ENCODE data around the gene SLMAP. TPM values are rescaled to one million over a fixed set of nuclear protein-coding genes. Genes with fewer than 3 reads are reported as not detected.

SLMAP gene
- total RNA-seq, 1 donor from 2014 or later: 152 TPM

DNA sequence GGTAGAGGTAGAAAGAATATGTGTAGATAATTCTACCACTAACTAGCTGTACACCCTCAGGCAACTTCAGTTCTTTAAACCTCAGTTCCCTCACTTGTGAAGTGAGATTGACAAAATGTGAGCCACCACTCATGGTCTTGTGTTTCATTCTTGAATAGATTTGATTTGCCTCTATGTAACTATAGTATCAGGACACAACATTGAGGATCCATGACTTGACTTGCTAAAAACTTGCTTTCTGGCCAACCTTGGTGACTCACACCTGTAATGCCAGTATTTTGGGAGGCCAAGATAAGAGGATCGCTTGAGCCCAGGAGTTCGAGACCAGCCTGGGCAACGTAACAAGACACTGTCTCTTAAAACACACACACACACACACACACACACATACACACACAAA lies 136.3 kb downstream of the SLMAP start:
- no peak for DNase-seq (ENCODE audit: low spot score)

DNA sequence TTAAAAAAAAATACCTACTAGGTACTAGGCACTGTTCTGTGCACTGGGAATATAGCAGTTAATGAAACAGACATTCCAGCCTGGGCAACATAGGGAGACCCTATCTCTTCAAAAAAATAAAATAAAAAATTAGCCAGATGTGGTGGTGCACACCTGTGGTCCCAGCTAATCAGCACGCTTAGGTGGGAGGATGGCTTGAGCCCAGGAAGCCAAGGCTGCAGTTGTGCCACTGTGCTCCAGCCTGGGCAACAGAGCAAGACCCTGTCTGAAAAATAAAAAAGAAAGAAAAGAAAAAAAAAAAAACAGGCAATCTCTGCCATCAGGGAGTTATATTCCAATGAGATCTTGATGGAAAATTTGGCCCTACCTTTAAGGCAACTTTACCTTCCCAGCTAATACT lies 137.0 kb downstream of the SLMAP start:
- no peak for DNase-seq (ENCODE audit: low spot score)

GRCh38 chr3:57893668-57894067 lies 137.6 kb downstream of the SLMAP start:
- no peak for DNase-seq (ENCODE audit: low spot score)

- no peak for DNase-seq (ENCODE audit: low spot score)
Observed at GRCh38 chr3:57896031-57896430, 139.9 kb downstream of the SLMAP start.

- no peak for DNase-seq (ENCODE audit: low spot score)
Observed at GRCh38 chr3:57896691-57897090, 140.6 kb downstream of the SLMAP start.

DNA sequence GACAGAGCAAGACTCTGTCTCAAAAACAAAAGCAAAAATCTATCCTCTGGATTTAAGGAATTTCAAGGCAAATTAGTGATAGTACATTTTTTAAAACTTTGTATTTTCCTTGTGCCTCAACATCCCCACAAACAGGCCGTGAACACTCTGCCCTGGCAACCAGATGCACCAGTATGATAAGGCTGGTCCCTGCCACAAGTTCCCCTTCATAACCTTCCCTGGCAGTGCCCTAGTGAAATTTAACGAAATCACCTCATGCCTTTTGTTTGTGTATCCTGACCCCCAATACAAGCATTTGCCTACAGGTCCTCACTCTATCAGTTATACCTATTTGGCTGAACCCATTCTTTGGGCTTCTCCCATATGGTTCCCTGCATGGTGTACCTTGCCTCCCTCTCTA lies 144.7 kb downstream of the SLMAP start:
- no peak for DNase-seq (ENCODE audit: low spot score)

GRCh38 chr3:57903124-57903890 lies 147.2 kb downstream of the SLMAP start:
- DNase-seq (ENCODE audit: low spot score): no peak

- DNase-seq (ENCODE audit: low spot score): no peak
Observed at GRCh38 chr3:57910990-57911389, 154.9 kb downstream of the SLMAP start.

- no peak for DNase-seq (ENCODE audit: low spot score)
Observed at GRCh38 chr3:57911593-57911992, 155.5 kb downstream of the SLMAP start.

DNA sequence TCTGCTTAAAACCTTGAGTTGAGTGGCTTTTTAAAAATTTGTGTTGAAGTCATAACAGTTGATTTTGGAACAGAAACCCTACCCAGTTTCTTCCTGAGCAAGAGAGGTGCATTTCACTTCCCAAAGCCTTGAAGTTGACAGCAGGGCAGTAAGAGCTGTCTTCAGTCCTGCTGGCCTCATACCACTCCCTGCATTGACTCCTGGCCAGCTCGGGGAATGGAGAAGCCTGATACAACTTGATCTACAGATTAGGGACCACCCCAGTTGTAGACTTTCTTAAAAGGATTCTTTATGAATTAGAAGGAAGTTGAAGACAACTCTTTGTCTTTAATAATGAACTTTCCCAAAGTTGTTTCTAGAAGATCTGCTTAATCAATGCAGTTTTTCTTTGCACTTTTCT lies 161.5 kb downstream of the SLMAP start:
- DNase-seq (ENCODE audit: low spot score): no peak

GRCh38 chr3:57918123-57918837 lies 162.2 kb downstream of the SLMAP start:
- no peak for DNase-seq (ENCODE audit: low spot score)

- DNase-seq (ENCODE audit: low spot score): no peak
Observed at GRCh38 chr3:57919987-57920386, 163.9 kb downstream of the SLMAP start.

DNA sequence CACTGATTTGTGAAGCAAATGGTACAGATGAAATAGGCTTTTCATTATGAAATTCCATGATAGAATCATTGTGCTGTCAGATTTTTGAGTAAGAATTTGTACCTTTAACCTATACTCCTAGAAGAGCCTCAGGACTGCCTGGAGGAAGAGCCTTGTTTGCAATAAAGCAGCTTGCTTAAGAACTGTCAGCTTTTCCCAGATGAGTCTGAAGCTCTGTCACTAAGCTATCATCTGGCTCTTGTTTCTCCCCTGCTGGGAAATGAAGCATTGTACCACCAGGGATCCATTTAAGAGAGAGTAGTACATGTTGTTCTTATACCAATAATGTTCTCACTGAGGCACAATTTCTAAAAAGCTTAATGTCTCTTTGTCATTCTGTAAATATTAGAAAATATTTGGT lies 167.0 kb downstream of the SLMAP start:
- no peak for DNase-seq (ENCODE audit: low spot score)

DNA sequence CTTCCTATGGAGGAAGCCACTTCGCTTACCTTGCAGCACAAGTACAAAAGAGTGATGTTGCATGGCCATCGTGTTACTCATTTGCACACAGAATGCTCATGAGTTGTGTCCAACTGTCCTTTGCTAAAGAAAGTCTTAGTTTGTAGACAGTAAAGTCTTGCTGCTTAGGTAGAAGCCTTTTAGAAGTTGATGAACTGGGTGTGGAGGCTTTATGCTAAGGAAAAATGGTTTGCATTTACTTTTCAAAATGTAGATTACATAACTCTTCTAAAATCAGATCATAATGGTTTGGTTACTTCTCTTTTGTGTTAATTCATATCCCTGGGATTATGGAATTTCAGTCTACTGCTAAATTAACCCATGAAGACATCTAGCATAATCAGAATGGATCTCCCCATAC lies 167.6 kb downstream of the SLMAP start:
- DNase-seq (ENCODE audit: low spot score): no peak

DNA sequence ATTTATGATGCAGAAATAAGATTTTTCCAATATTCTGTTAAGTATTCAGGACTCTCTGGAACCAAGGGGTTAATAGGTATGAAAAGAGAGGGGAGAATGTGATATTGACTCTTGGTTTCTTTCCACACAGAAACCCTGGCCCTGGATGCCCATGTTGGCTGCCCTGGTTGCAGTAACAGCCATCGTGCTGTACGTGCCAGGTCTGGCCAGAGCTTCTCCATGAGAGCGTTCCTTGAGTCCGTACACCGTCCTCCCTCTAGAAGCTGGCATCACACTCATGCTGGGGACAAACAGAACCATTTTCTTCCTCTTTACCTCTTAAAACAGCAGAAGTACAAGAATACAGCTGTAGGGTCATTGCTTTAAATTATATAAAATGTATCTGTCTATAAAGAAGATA lies 171.1 kb downstream of the SLMAP start:
- no peak for DNase-seq (ENCODE audit: low spot score)

DNA sequence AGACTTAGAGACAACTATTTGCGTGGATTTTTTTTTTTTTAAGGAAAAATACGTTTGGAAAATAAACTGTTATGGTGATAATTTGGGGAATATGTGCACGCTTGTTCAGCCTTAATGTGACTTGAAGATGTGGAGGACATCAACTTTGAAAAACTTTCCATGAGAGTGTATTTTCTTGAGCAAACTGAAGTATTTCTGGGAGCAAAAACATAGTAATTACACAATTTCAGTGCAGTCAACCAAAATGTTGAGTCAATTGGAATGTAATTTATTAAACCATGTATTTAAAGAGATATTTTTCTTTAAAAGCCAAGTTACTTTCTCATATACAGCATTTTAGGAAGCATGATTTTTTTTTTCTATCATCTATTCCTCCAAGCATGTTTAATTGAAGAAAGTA lies 171.8 kb downstream of the SLMAP start:
- no peak for DNase-seq (ENCODE audit: low spot score)

DNA sequence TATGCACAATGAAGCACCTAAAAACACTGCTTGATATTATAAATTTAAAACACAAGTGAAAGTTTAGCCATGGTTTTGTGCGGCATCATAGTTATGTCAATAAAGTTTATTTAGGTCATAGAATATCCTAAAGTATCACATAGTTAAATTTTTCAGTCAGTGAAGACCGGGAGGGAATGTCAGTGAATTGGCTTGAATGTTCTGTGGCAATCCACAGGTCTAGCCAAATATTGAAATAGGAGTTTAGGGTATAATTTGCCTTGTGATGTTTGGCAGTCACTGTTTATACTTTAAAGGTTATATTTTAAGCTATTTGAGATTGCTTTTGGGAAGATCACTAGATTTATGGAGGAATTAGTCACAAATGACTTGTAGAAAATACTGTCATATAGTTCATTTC lies 172.4 kb downstream of the SLMAP start:
- DNase-seq (ENCODE audit: low spot score): no peak

DNA sequence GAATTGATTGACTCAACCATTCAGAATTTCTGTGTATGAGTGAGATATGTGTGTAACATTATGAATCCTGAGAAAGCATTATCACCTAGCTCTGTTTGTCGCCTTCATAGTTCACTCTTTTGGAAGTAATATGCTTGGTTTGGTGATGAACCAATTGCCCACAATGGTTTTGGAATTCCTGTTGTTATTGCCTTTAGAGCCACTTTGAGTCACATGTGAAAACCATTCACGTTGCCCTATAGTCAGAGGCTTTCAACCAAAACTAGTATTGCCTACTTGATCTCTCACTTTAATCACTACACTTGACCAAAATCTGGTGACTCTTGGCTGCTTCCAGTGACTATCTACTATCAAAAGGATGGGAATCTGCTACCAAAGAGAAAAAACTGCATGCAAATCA lies 173.9 kb downstream of the SLMAP start:
- no peak for DNase-seq (ENCODE audit: low spot score)

DNA sequence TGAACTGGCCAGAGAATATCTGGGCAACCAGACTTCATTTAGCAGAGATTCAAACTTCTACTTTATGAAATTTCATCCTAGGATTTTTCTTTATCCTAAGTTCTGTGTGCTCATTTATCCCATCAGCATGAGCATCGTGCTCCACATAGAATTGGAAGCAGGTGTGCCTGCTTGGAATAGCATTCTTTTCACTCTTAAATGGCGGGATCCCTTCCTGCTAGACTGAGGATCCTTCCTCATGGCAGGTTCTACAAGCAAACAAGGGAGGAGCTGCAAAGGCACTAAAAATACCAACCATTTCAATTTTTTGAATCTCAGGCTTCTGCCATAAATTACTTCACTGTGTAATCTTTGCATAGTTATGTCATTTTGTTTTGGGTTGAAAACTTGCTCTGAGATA lies 177.5 kb downstream of the SLMAP start:
- DNase-seq (ENCODE audit: low spot score): no peak

DNA sequence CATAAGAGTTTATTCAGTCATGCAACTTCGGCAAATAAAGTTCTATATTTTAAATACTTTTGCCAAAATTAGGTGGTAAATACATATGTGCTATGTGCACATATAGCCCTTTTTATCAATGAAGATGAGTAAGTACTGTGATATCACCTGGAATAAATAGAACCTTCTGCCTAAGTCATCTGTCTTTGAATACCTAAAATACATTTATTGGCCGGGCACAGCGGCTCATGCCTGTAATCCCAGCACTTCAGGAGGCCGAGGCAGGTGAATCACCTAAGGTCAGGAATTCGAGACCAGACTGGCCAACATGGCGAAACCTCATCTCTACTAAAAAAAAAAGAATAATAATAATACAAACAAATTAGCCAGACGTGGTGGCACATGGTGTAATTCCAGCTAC lies 178.3 kb downstream of the SLMAP start:
- no peak for DNase-seq (ENCODE audit: low spot score)

DNA sequence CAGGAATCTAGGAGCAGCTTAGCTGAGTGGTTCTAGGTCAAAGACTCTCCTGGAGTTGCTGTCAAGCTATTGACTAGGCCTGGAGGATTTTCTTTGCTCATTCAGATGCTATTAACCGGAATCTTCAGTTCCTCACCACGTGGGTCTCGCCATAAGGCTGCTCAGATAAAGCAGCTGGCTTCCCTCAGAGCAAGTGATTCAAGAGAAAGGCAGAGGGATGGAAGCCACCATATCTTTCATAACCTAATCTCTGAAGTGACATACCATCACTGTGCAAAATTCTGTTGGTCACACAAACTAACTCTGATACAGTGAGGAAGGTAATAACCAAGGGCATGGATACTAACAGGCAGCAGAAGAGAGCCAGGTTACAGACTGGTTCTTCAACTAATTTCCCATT lies 179.4 kb downstream of the SLMAP start:
- no peak for DNase-seq (ENCODE audit: low spot score)

DNA sequence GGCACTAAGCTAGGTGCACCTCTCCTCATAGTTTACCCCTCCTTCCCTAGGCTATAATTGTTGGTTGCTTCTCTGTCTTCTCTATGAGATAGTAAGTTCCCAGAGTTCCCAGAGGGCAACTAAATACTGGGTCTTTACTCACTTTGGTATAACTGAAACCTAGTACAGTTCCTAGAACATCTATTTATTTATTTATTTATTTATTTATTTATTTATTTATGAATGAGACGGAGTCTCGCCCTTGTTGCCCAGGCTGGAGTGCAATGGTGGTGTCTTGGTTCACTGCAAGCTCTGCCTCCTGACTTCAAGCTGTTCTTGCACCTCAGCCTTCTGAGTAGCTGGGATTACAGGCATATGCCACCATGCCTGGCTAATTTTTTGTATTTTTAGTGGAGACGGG lies 181.0 kb downstream of the SLMAP start:
- DNase-seq (ENCODE audit: low spot score): no peak

GRCh38 chr3:57939775-57940174 lies 183.7 kb downstream of the SLMAP start:
- DNase-seq (ENCODE audit: low spot score): no peak

DNA sequence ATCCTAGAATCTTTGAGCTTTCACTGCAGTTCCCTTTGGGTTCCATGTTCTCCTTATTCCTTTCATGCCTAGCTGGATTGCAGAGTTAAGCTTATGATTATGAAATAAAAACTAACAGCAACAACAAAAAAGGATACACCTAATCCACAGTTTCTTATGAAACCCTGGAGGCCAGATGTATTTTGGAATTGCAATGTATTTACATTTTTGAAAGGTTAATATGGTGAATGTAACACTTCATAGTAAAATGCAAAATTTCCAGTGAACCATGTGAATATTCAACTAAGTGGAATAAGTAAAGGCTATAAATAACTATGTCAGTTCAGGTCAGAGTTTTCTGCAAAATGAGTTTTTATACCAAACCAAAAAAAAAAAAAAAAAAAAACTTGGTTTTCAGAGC lies 186.3 kb downstream of the SLMAP start:
- no peak for DNase-seq (ENCODE audit: low spot score)

Data from mucosa of gallbladder (tissue), 1 donor.